ENCODE measurements around the gene MPPED1.

The MPPED1 gene

GRCh38 chr22:43476751-43477725, 65.2 kb downstream of the MPPED1 start:
- CTCF ChIA-PET, result no interaction called here

GRCh38 chr22:43477966-43478365, 66.2 kb downstream of the MPPED1 start:
- DNase-seq (ENCODE audit: low read depth, low spot score), result no peak
- H3K4me3 ChIP-seq (ENCODE audit: low read depth, low read length), result no peak overlapping the region
- ChIA-PET POLR2A (no interaction called here), CTCF (no interaction called here)
- TF ChIP-seq CTCF (IDR thresholded peaks at IDR 0.05; ENCODE audit: insufficient read depth, low read length, missing control alignments), result no peak

More at GRCh38 chr22:43476751-43477725, 65.2 kb downstream of the MPPED1 start:
- POLR2A ChIA-PET, result no interaction called here
- no peak for DNase-seq (ENCODE audit: low read depth, low spot score)
- H3K4me3 ChIP-seq (ENCODE audit: low read depth, low read length), result no peak overlapping the region
- TF ChIP-seq CTCF (IDR thresholded peaks at IDR 0.05; ENCODE audit: insufficient read depth, low read length, missing control alignments), result no peak

- CTCF ChIA-PET, result no interaction called here
- no peak for DNase-seq (ENCODE audit: low read depth, low spot score)
- H3K4me3 ChIP-seq (ENCODE audit: low read depth, low read length), result no peak overlapping the region
- POLR2A ChIA-PET, result no interaction called here
- TF ChIP-seq CTCF (IDR thresholded peaks at IDR 0.05; ENCODE audit: insufficient read depth, low read length, missing control alignments), result no peak
These were observed 66.9 kb downstream of the MPPED1 start for GRCh38 chr22:43478621-43479300.

- no peak for DNase-seq (ENCODE audit: low read depth, low spot score)
- TF ChIP-seq CTCF (IDR thresholded peaks at IDR 0.05; ENCODE audit: insufficient read depth, low read length, missing control alignments), result no peak
- ChIA-PET CTCF (no interaction called here), POLR2A (no interaction called here)
- H3K4me3 ChIP-seq (ENCODE audit: low read depth, low read length), result no peak overlapping the region
These were observed 67.6 kb downstream of the MPPED1 start for GRCh38 chr22:43479301-43479950.

GRCh38 chr22:43479962-43480361, 68.1 kb downstream of the MPPED1 start:
- TF ChIP-seq CTCF (IDR thresholded peaks at IDR 0.05; ENCODE audit: insufficient read depth, low read length, missing control alignments), result no peak
- CTCF ChIA-PET, result no interaction called here
- POLR2A ChIA-PET, result no interaction called here
- no peak for DNase-seq (ENCODE audit: low read depth, low spot score)
- no peak overlapping the region for H3K4me3 ChIP-seq (ENCODE audit: low read depth, low read length)
